ENCODE data around the gene TMEM225.

DNA sequence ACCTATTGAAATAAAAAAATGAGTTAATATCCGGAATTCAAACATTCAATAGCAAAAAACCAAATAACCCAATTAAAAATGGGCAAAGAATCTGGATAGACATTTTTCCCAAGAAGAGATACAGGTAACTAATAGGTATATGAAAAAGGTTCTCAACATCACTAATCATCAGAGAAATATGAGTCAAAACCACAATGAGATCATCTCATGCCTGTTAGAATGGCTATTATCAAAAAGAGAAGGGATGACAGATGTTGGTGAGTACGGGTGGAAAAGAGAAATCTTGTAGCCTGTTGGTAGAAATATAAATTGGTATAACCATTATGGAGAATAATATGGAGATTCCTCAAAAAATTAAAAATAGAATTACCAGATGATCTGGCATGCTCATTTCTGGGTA, 52.4 kb downstream of the TMEM225 start:
- TF ChIP-seq CTCF (conservative IDR thresholded peaks at IDR 0.05; ENCODE audit: low read length) (no peak), EZH2phosphoT487 (IDR thresholded peaks at IDR 0.05; ENCODE audit: borderline replicate concordance, low read depth, low read length) (no peak)
